K562 (cell line): ENCODE results near the gene ELF2. TPM values are rescaled to one million over a fixed set of nuclear protein-coding genes. Genes with fewer than 3 reads are reported as not detected.

ENCODE experiments used
- ATAC-seq: fragments of 200-7000 bp; cut with Tn5 transposase; 3 replicates; pipeline ENCODE4 v1.9.1; 2020; ENCODE audit warnings: moderate library complexity
- BruUV-seq: library from RNA; stranded (reverse); fragments of 400-500 nt; replicated peaks from 2 replicates; lab custom pipeline; 2021; lab: Mats Ljungman, UMichigan
- CTCF ChIA-PET: fragments of 300-600 bp; formaldehyde crosslinking; extraction: SDS; loops from one replicate; lab custom pipeline; 2021; ENCODE audit warnings: low intra/inter-chr PET ratio; lab: Yijun Ruan, JAX
- POLR2A ChIA-PET: fragments of 300-600, 350-650 bp; sonication (Branson Sonifier 250); formaldehyde crosslinking; extraction: SDS; loops from one replicate; lab custom pipeline; 2021; ENCODE audit warnings: antibody characterized with exemption, inconsistent platforms; lab: Yijun Ruan, JAX
- DNase-seq, 4 experiments: peaks; one replicate each; pipeline versions ENCODE4 v3.0.0 to v3.0.0-alpha.2; 2011 to 2018; ENCODE audit warnings: low spot score in 3 of 4, mixed read lengths in 3 of 4; ENCODE audit errors: extremely low read depth in 1 of 4
- FAIRE-seq: peaks from 2 replicates; lab custom pipeline; 2011; peaks lifted over from hg19 to GRCh38; lab: Jason Lieb, UNC
- H2AFZ ChIP-seq: 2 replicates; pipeline ENCODE4 v1.6.0; 2011; ENCODE audit warnings: low read depth, low read length, control low read depth, inconsistent platforms
- H3K27ac ChIP-seq: fragments of 200-600 bp; 3 replicates; pipeline ENCODE4 v1.8.0; 2011; ENCODE audit warnings: low read depth, mild to moderate bottlenecking, control low read depth, inconsistent platforms, low read length, moderate library complexity, mixed read lengths; ENCODE audit errors: extremely low read depth
- H3K27me3 ChIP-seq, 2 experiments: fragments of 300-600 bp in 1 of 2; 2 replicates in 1 of 2; 3 replicates in 1 of 2; pipeline versions ENCODE4 v1.6.0 to v1.8.0; 2011; ENCODE audit warnings: inconsistent platforms in 2 of 2, low read length in 2 of 2, mild to moderate bottlenecking in 1 of 2, mixed read lengths in 1 of 2, moderate library complexity in 1 of 2; ENCODE audit not compliant: control insufficient read depth in 2 of 2, insufficient read depth in 2 of 2
- H3K36me3 ChIP-seq: fragments of 300-600 bp; 3 replicates; pipeline ENCODE4 v1.8.0; 2011; ENCODE audit warnings: mild to moderate bottlenecking, low read length, inconsistent platforms; ENCODE audit not compliant: control insufficient read depth, insufficient read depth
- H3K4me1 ChIP-seq, 2 experiments: fragments of 200-600 bp in 1 of 2; replicated peaks in 1 of 2; 2 replicates in 1 of 2; 3 replicates in 1 of 2; pipeline versions ENCODE4 v1.5.1 to v1.8.0; 2011; ENCODE audit warnings: inconsistent platforms in 2 of 2, low read length in 2 of 2, mild to moderate bottlenecking in 1 of 2, mixed read lengths in 1 of 2, moderate library complexity in 1 of 2; ENCODE audit not compliant: control insufficient read depth in 2 of 2, insufficient read depth in 2 of 2
- H3K4me2 ChIP-seq: 2 replicates; pipeline ENCODE4 v1.6.1; 2011; ENCODE audit warnings: low read length, control low read depth, inconsistent platforms, mixed read lengths; ENCODE audit not compliant: insufficient read depth
- H3K4me3 ChIP-seq: fragments of 200-600 bp; sonication (generic), shearing (Covaris generic); 2 replicates; pipeline ENCODE4 v1.5.1; 2016; ENCODE audit warnings: control low read depth, inconsistent platforms
- H3K79me2 ChIP-seq: fragments of 200-600 bp; 3 replicates; pipeline ENCODE4 v1.8.0; 2011; ENCODE audit warnings: low read length, inconsistent platforms; ENCODE audit not compliant: control insufficient read depth, insufficient read depth
- H3K9ac ChIP-seq, 2 experiments: 2 replicates each; pipeline versions ENCODE4 v1.6.0 to v1.6.1; 2011; ENCODE audit warnings: low read depth in 2 of 2, low read length in 2 of 2, control low read depth in 1 of 2, inconsistent platforms in 1 of 2, mild to moderate bottlenecking in 1 of 2, mixed read lengths in 1 of 2; ENCODE audit not compliant: insufficient read depth in 1 of 2
- H3K9me1 ChIP-seq: one replicate; pipeline ENCODE4 v1.6.0; 2011; ENCODE audit warnings: inconsistent platforms, mild to moderate bottlenecking, low read length, moderate library complexity; ENCODE audit not compliant: control insufficient read depth, insufficient read depth
- H3K9me3 ChIP-seq: replicated peaks from 2 replicates; pipeline ENCODE4 v1.5.1; 2011; ENCODE audit warnings: low read depth, low read length, inconsistent platforms; ENCODE audit not compliant: control insufficient read depth, insufficient read depth
- H4K20me1 ChIP-seq: replicated peaks from 2 replicates; pipeline ENCODE4 v1.6.1; 2011; ENCODE audit warnings: low read length, inconsistent platforms, mixed read lengths; ENCODE audit not compliant: control insufficient read depth, insufficient read depth
- RNF2 ChIP-seq: sonication (generic); IDR thresholded peaks from 2 replicates; pipeline ENCODE4 v1.6.1; 2016
- SAP30 ChIP-seq: fragments of 200-600 bp; sonication (generic); IDR thresholded peaks from 2 replicates; pipeline ENCODE4 v1.6.1; 2012; ENCODE audit warnings: borderline replicate concordance, low read depth, mild to moderate bottlenecking, moderate library complexity, low read length, control low read depth, inconsistent platforms; ENCODE audit not compliant: insufficient read depth, poor library complexity, severe bottlenecking
- TCF3 ChIP-seq: sonication (generic); formaldehyde crosslinking; IDR thresholded peaks from 2 replicates; pipeline ENCODE4 v1.4.0; 2020; ENCODE audit warnings: mild to moderate bottlenecking, missing genetic modification reagents
- UBTF ChIP-seq, 2 experiments: IDR thresholded peaks; 2 replicates each; pipeline ENCODE4 v1.6.1; 2012; ENCODE audit warnings: improper control_type of control experiment in 2 of 2, low read depth in 2 of 2, low read length in 2 of 2, borderline replicate concordance in 1 of 2
- ZBTB12 ChIP-seq: fragments of 250-450 bp; sonication (Bioruptor Pico); IDR thresholded peaks from 2 replicates; pipeline ENCODE4 v1.4.0; 2020
- whole genome bisulfite sequencing: fragments of 100-300 bp; shearing (Covaris generic); methylation state at CpG from one replicate; pipeline ENCODE4 v1.1.6; 2016; ENCODE audit warnings: low coverage, mixed read lengths; ENCODE audit not compliant: insufficient coverage; ENCODE audit errors: missing lambda C conversion rate; 5-methylcytosine and 5-hydroxymethylcytosine counted together
- in situ Hi-C: fragments of 300-500 bp; cut with MboI; formaldehyde crosslinking; loops from 4 replicates; pipeline ENCODE4 v1.15.0; 2018; ENCODE audit warnings: inconsistent platforms, mixed read lengths
- intact Hi-C: fragments of 100-400 bp; cut with micrococcal nuclease; formaldehyde crosslinking; loops from 2 replicates; pipeline ENCODE4 v1.14.2; 2022
- polyA plus RNA-seq, 8 experiments: library from polyadenylated mRNA; depleted of rRNA in 4 of 8; stranded (reverse) in 5 of 8; unstranded in 3 of 8; fragments of >200 nt; fragmentation: Nextera tagmentation in 2 of 8; fragmentation: Illumina TruSeq in 1 of 8; extraction: Ambion mirVana in 2 of 8; extraction: Trizol in 1 of 8; gene quantifications; 2 replicates each; pipeline versions ENCODE4 v1.2.1 to v1.2.3, GENCODE V29; 2011 to 2014; ENCODE audit warnings: inconsistent platforms in 1 of 8, missing spikeins in 1 of 8
- total RNA-seq, 7 experiments: library from RNA; depleted of rRNA in 6 of 7; stranded (reverse); fragments of >200 nt in 6 of 7; fragmentation: Illumina TruSeq in 2 of 7; extraction: Trizol in 2 of 7; gene quantifications; 2 replicates each; pipeline versions ENCODE4 v1.2.1 to v1.2.3, GENCODE V29; 2011 to 2021; ENCODE audit warnings: low replicate concordance in 1 of 7

Gene ELF2
- total and polyA plus RNA-seq, 9 of the 15 experiments (the other 6 are each of a cell fraction or from before 2014, with no cell fraction given): 9.4 to 58.7 (median 41.6) TPM

GRCh38 chr4:139042981-139043460, 134.0 kb downstream of the ELF2 start (continued):
- no peak for TF ChIP-seq UBTF (IDR thresholded peaks at IDR 0.05; ENCODE audit: borderline replicate concordance in 1 of 2, low read depth in 2 of 2, low read length in 2 of 2)

GRCh38 chr4:139038874-139039443, 138.1 kb downstream of the ELF2 start:
- Histone ChIP-seq H3K9me3 (no peaks in the 10 kb centered on the region; the same call in 1 of the 2 replicates), H2AFZ (no peak overlapping the region), H3K4me3 (no peak overlapping the region), H3K79me2 (peaks cover 75% of the 10 kb centered on the region), H3K9me1 (no peaks in the 10 kb centered on the region), H3K4me2 (no peak overlapping the region), H3K27ac (no peak overlapping the region), H3K36me3 (peaks cover 54% of the 10 kb centered on the region), H4K20me1 (0 out of 2 replicates have a peak, but pooled peaks cover 2% of the 10 kb centered on the region), H3K4me1 (no peaks in the 10 kb centered on the region), H3K27me3 (no peaks in the 10 kb centered on the region), H3K9ac (no peak overlapping the region)
- no TSS peak for BruUV-seq
- no peak for DNase-seq
- ChIA-PET POLR2A (interaction anchor here (1.5 kb wide), 2 partner anchors 10 to 12 kb away, joined by 3 to 4 read pairs; no protein-coding TSS in a partner anchor), CTCF (no interaction called here)
- TF ChIP-seq TCF3 (CRISPR knock-in tag) (no peak), ZBTB12 (CRISPR knock-in tag) (no peak), SAP30 (no peak), RNF2 (no peak)
- no peak for FAIRE-seq
- intact Hi-C loops: loop anchor here (10.0 kb wide), 2 partner anchors 496 to 606 kb away; no protein-coding TSS in a partner anchor
- WGBS: 87% methylated on average over 1 of the region's 1 CpG
- ATAC-seq: no peak; the same call in 2 of the 3 replicates
- in situ Hi-C loops: loop anchor here (25.0 kb wide), 1 partner anchor 498 kb away; no protein-coding TSS in a partner anchor
